GM23338 (cell line): ENCODE measurements around the gene FBXO8. TPM values are rescaled to one million over a fixed set of nuclear protein-coding genes. Genes with fewer than 3 reads are reported as not detected.

ENCODE experiments used
- ATAC-seq: fragments of 200-7000 bp; cut with Tn5 transposase; 3 replicates; pipeline ENCODE4 v1.9.1; 2020
- DNase-seq: peaks from one replicate; pipeline ENCODE4 v3.0.0-alpha.2; 2015; ENCODE audit warnings: low spot score
- H2AFZ ChIP-seq: fragments of 200-600 bp; sonication (generic); 2 replicates; pipeline ENCODE4 v1.8.0; 2016; ENCODE audit warnings: antibody characterized with exemption, mild to moderate bottlenecking, moderate library complexity
- H3F3A ChIP-seq: fragments of 200-600 bp; sonication (generic); replicated peaks from 2 replicates; pipeline ENCODE4 v1.8.0; 2017; ENCODE audit warnings: antibody characterized with exemption, mixed run types, low read depth
- H3K27ac ChIP-seq: fragments of 200-600 bp; sonication (generic); 2 replicates; pipeline ENCODE4 v1.6.1; 2016; ENCODE audit warnings: low read depth
- H3K27me3 ChIP-seq: fragments of 200-600 bp; sonication (generic); 2 replicates; pipeline ENCODE4 v1.8.0; 2016; ENCODE audit warnings: mild to moderate bottlenecking, mixed run types, moderate library complexity; ENCODE audit not compliant: insufficient read depth
- H3K36me3 ChIP-seq: fragments of 200-600 bp; sonication (generic); 2 replicates; pipeline ENCODE4 v1.8.0; 2016; ENCODE audit warnings: mild to moderate bottlenecking; ENCODE audit not compliant: insufficient read depth
- H3K4me1 ChIP-seq: fragments of 200-600 bp; sonication (generic); 2 replicates; pipeline ENCODE4 v1.8.0; 2016; ENCODE audit warnings: mild to moderate bottlenecking, moderate library complexity; ENCODE audit not compliant: insufficient read depth
- H3K4me2 ChIP-seq: fragments of 200-600 bp; sonication (generic); 2 replicates; pipeline ENCODE4 v1.7.1; 2017; ENCODE audit warnings: mixed run types
- H3K4me3 ChIP-seq: fragments of 200-600 bp; sonication (generic); 2 replicates; pipeline ENCODE4 v1.6.1; 2016; ENCODE audit warnings: mixed run types
- H3K79me2 ChIP-seq: fragments of 200-600 bp; sonication (generic); replicated peaks from 2 replicates; pipeline ENCODE4 v1.8.0; 2017; ENCODE audit warnings: mild to moderate bottlenecking; ENCODE audit not compliant: insufficient read depth
- H3K9me2 ChIP-seq: fragments of 200-600 bp; sonication (generic); 2 replicates; pipeline ENCODE4 v1.8.0; 2017; ENCODE audit not compliant: insufficient read depth
- H4K20me1 ChIP-seq: fragments of 200-600 bp; sonication (generic); replicated peaks from 2 replicates; pipeline ENCODE4 v1.8.0; 2017; ENCODE audit warnings: mild to moderate bottlenecking; ENCODE audit not compliant: insufficient read depth
- H3K27ac Mint-ChIP-seq: 2 replicates; pipeline ENCODE4 v1.8.0; 2020; ENCODE audit warnings: inconsistent platforms, mild to moderate bottlenecking, moderate library complexity, mixed read lengths
- H3K27me3 Mint-ChIP-seq: 3 replicates; pipeline ENCODE4 v1.8.0; 2022; ENCODE audit warnings: low read depth, mild to moderate bottlenecking, moderate library complexity, mixed read lengths, inconsistent platforms; ENCODE audit not compliant: insufficient read depth, poor library complexity
- H3K36me3 Mint-ChIP-seq: 3 replicates; pipeline ENCODE4 v1.8.0; 2021; ENCODE audit warnings: low read depth, mild to moderate bottlenecking, inconsistent platforms, moderate library complexity, mixed read lengths
- H3K4me1 Mint-ChIP-seq: 3 replicates; pipeline ENCODE4 v1.8.0; 2020; ENCODE audit warnings: mild to moderate bottlenecking, inconsistent platforms, mixed read lengths
- H3K4me3 Mint-ChIP-seq: 3 replicates; pipeline ENCODE4 v1.8.0; 2021; ENCODE audit warnings: moderate library complexity, mild to moderate bottlenecking, inconsistent platforms, mixed read lengths
- H3K9me3 Mint-ChIP-seq: 3 replicates; pipeline ENCODE4 v1.8.0; 2020; ENCODE audit warnings: moderate library complexity, mild to moderate bottlenecking, inconsistent platforms, mixed read lengths
- CREB1 ChIP-seq: fragments of 250-450 bp; sonication (Bioruptor Pico); IDR thresholded peaks from 2 replicates; pipeline ENCODE4 v1.5.0; 2020; ENCODE audit warnings: low read depth, mild to moderate bottlenecking, moderate library complexity
- CTCF ChIP-seq, 2 experiments: fragments of 200-600 bp in 1 of 2; sonication (generic) in 1 of 2; conservative IDR thresholded peaks; 2 replicates each; pipeline versions ENCODE4 v1.5.1 to v1.6.1; 2016 to 2017; ENCODE audit warnings: antibody characterized with exemption in 2 of 2, low read depth in 2 of 2, mild to moderate bottlenecking in 2 of 2, moderate library complexity in 1 of 2
- ETS1 ChIP-seq: IDR thresholded peaks from 2 replicates; pipeline ENCODE4 v1.6.1; 2016; ENCODE audit warnings: antibody characterized with exemption
- EZH2 ChIP-seq: fragments of 200-600 bp; sonication (generic); IDR thresholded peaks from one replicate; pipeline ENCODE4 v1.8.0; 2017; ENCODE audit warnings: antibody characterized with exemption, mild to moderate bottlenecking, low read depth; ENCODE audit not compliant: unreplicated experiment
- EZH2phosphoT487 ChIP-seq: fragments of 200-600 bp; sonication (generic); IDR thresholded peaks from one replicate; pipeline ENCODE4 v1.8.1; 2018; ENCODE audit warnings: antibody characterized with exemption; ENCODE audit not compliant: unreplicated experiment
- JUNB ChIP-seq: IDR thresholded peaks from one replicate; pipeline ENCODE4 v1.6.1; 2016; ENCODE audit warnings: antibody characterized with exemption; ENCODE audit not compliant: unreplicated experiment
- NANOG ChIP-seq: IDR thresholded peaks from 2 replicates; pipeline ENCODE4 v1.6.1; 2016; ENCODE audit warnings: antibody characterized with exemption, borderline replicate concordance
- POLR2AphosphoS5 ChIP-seq: IDR thresholded peaks from 2 replicates; pipeline ENCODE4 v1.6.1; 2016; ENCODE audit warnings: antibody characterized with exemption, low read depth
- REST ChIP-seq: IDR thresholded peaks from one replicate; pipeline ENCODE4 v1.6.1; 2018; ENCODE audit warnings: antibody characterized with exemption; ENCODE audit not compliant: unreplicated experiment
- STAT1 ChIP-seq: IDR thresholded peaks from one replicate; pipeline ENCODE4 v1.6.1; 2016; ENCODE audit warnings: antibody characterized with exemption; ENCODE audit not compliant: unreplicated experiment
- ZNF114 ChIP-seq: fragments of 250-450 bp; sonication (Bioruptor Pico); IDR thresholded peaks from 2 replicates; pipeline ENCODE4 v1.5.0; 2020; ENCODE audit warnings: mild to moderate bottlenecking, moderate library complexity
- ZNF462 ChIP-seq: fragments of 250-450 bp; sonication (Bioruptor Pico); IDR thresholded peaks from 2 replicates; pipeline ENCODE4 v1.5.0; 2020; ENCODE audit warnings: mild to moderate bottlenecking, moderate library complexity
- polyA plus RNA-seq: library from polyadenylated mRNA; unstranded; fragments of >200 nt; fragmentation: Nextera tagmentation; extraction: Ambion mirVana; gene quantifications from 2 replicates; pipeline ENCODE4 v1.2.1, GENCODE V29; 2016
- total RNA-seq: library from RNA; depleted of rRNA; stranded (reverse); fragments of >200 nt; shearing (Covaris generic); gene quantifications from 2 replicates; pipeline ENCODE4 v1.2.3, GENCODE V29; 2014

The FBXO8 gene
- total and polyA plus RNA-seq, 2 experiments from 2014 or later = 5.8 to 7.9 TPM

GRCh38 chr4:174314770-174315169 lies 31.3 kb upstream of the FBXO8 start (continued):
- no peak for TF ChIP-seq ETS1
- TF ChIP-seq STAT1 = no peak

GRCh38 chr4:174314274-174314673 lies 30.8 kb upstream of the FBXO8 start:
- H3K36me3 ChIP-seq = no peaks in the 10 kb centered on the region
- no peaks in the 10 kb centered on the region for H3K4me1 ChIP-seq
- peaks cover 5% of the 10 kb centered on the region; the same call in 2 of the 3 replicates for H3K4me1 Mint-ChIP-seq
- H3K27ac ChIP-seq = no peak overlapping the region
- DNase-seq (no peak), ATAC-seq (no peak)
- no peaks in the 10 kb centered on the region for H3K27me3 Mint-ChIP-seq
- no peaks in the 10 kb centered on the region for H3K79me2 ChIP-seq
- no peaks in the 10 kb centered on the region for H3F3A ChIP-seq
- no peaks in the 10 kb centered on the region for H4K20me1 ChIP-seq
- no peak overlapping the region for H3K4me3 ChIP-seq
- H3K9me3 Mint-ChIP-seq = no peaks in the 10 kb centered on the region; the same call in 2 of the 3 replicates
- H2AFZ ChIP-seq = no peak overlapping the region
- no peaks in the 10 kb centered on the region for H3K27me3 ChIP-seq
- no peaks in the 10 kb centered on the region for H3K9me2 ChIP-seq
- H3K4me3 Mint-ChIP-seq = no peak overlapping the region
- no peak overlapping the region for H3K4me2 ChIP-seq
- H3K27ac Mint-ChIP-seq = peak overlapping the region; percentile 89
- H3K36me3 Mint-ChIP-seq = no peaks in the 10 kb centered on the region; the same call in 1 of the 3 replicates
- TF ChIP-seq STAT1 (no peak), CREB1 (CRISPR knock-in tag) (no peak), POLR2AphosphoS5 (no peak), CTCF (conservative IDR thresholded peaks at IDR 0.05; ENCODE audit: low read depth in 2 of 2) (no peak), EZH2phosphoT487 (no peak), REST (no peak), ZNF114 (CRISPR knock-in tag) (no peak), ETS1 (no peak), NANOG (no peak), JUNB (no peak), ZNF462 (CRISPR knock-in tag) (no peak), EZH2 (no peak)
